Urinary bladder (tissue), 4 donors: ENCODE measurements around the gene NUDT12. TPM values are rescaled to one million over a fixed set of nuclear protein-coding genes. Genes with fewer than 3 reads are reported as not detected.

Experiments used
- DNase-seq: peaks from one replicate; pipeline ENCODE4 v3.0.0-alpha.2; 2015; ENCODE audit errors: extremely low spot score
- H3K27ac ChIP-seq: one replicate; pipeline ENCODE4 v1.5.1; 2013; ENCODE audit warnings: low read depth, mild to moderate bottlenecking, moderate library complexity
- H3K36me3 ChIP-seq: one replicate; pipeline ENCODE4 v1.6.1; 2013; ENCODE audit warnings: mild to moderate bottlenecking, moderate library complexity; ENCODE audit not compliant: insufficient read depth
- H3K4me1 ChIP-seq: one replicate; pipeline ENCODE4 v1.6.1; 2013; ENCODE audit warnings: mild to moderate bottlenecking, moderate library complexity; ENCODE audit not compliant: insufficient read depth
- H3K4me3 ChIP-seq: one replicate; pipeline ENCODE4 v1.5.1; 2013; ENCODE audit warnings: low read depth, low read length
- WGBS: extraction: QIAGEN DNeasy Blood & Tissue Kit; methylation state at CpG from one replicate; pipeline ENCODE4 v1.1.7; 2013; 5-methylcytosine and 5-hydroxymethylcytosine counted together
- polyA plus RNA-seq: library from polyadenylated mRNA; stranded (reverse); fragments of 200-250 nt; gene quantifications from one replicate; pipeline ENCODE4 v1.2.3, GENCODE V29; 2013
- total RNA-seq: library from RNA; depleted of rRNA; stranded (reverse); fragments of >200 nt; gene quantifications from one replicate; pipeline ENCODE4 v1.2.3, GENCODE V29; 2014
- donor health status: healthy with polysubstance abuse.
- donor health status: healthy.

Gene NUDT12
- total RNA-seq = 32.1 TPM
- polyA plus RNA-seq = 8.2 TPM

- H3K4me1 ChIP-seq = no peaks in the 10 kb centered on the region
These were observed at the start of gene NUDT12 for GRCh38 chr5:103562453-103563157. NUDT12 (minus strand) TSS chr5:103562789; CDS start chr5:103560248, 2,541 bp downstream.

GRCh38 chr5:103607346-103607745 lies 44.8 kb upstream of the NUDT12 start:
- Histone ChIP-seq H3K4me3 (no peak overlapping the region), H3K4me1 (no peaks in the 10 kb centered on the region), H3K36me3 (no peaks in the 10 kb centered on the region), H3K27ac (no peak overlapping the region)
- DNase-seq = no peak

More at GRCh38 chr5:103562453-103563157, at the start of gene NUDT12:
- peak; percentile 56 for DNase-seq
- peak within 1 kb of the TSS; percentile 90 for H3K27ac ChIP-seq
- peaks cover 1% of the 10 kb centered on the region for H3K36me3 ChIP-seq
- H3K4me3 ChIP-seq = peak within 1 kb of the TSS; percentile 56
- WGBS = 13% methylated on average over 37 of the region's 37 CpGs

- WGBS = 80% methylated on average over 2 of the region's 2 CpGs
- Histone ChIP-seq H3K27ac (no peak overlapping the region), H3K4me1 (no peaks in the 10 kb centered on the region), H3K36me3 (no peaks in the 10 kb centered on the region), H3K4me3 (no peak overlapping the region)
- no peak for DNase-seq
These were observed 42.7 kb upstream of the NUDT12 start for GRCh38 chr5:103605277-103605676.

- Histone ChIP-seq H3K36me3 (no peaks in the 10 kb centered on the region), H3K27ac (no peak overlapping the region), H3K4me3 (no peak overlapping the region), H3K4me1 (no peaks in the 10 kb centered on the region)
- no peak for DNase-seq
These were observed 39.8 kb upstream of the NUDT12 start for GRCh38 chr5:103602438-103602837.

GRCh38 chr5:103601314-103601713 lies 38.7 kb upstream of the NUDT12 start:
- Histone ChIP-seq H3K27ac (no peak overlapping the region), H3K36me3 (no peaks in the 10 kb centered on the region), H3K4me1 (no peaks in the 10 kb centered on the region), H3K4me3 (no peak overlapping the region)
- 90% methylated on average over 3 of the region's 3 CpGs for WGBS
- no peak for DNase-seq

GRCh38 chr5:103600086-103600485 lies 37.5 kb upstream of the NUDT12 start:
- H3K4me1 ChIP-seq = no peaks in the 10 kb centered on the region
- 46% methylated on average over 1 of the region's 1 CpG for WGBS
- H3K36me3 ChIP-seq = no peaks in the 10 kb centered on the region
- H3K27ac ChIP-seq = no peak overlapping the region
- DNase-seq = no peak
- no peak overlapping the region for H3K4me3 ChIP-seq

GRCh38 chr5:103598997-103599566 lies 36.5 kb upstream of the NUDT12 start:
- Histone ChIP-seq H3K36me3 (no peaks in the 10 kb centered on the region), H3K4me3 (no peak overlapping the region), H3K27ac (no peak overlapping the region), H3K4me1 (no peaks in the 10 kb centered on the region)
- WGBS = 77% methylated on average over 3 of the region's 3 CpGs
- no peak for DNase-seq

GRCh38 chr5:103590221-103590620 lies 27.6 kb upstream of the NUDT12 start:
- no peak for DNase-seq
- Histone ChIP-seq H3K4me1 (no peaks in the 10 kb centered on the region), H3K27ac (no peak overlapping the region), H3K4me3 (no peak overlapping the region), H3K36me3 (no peaks in the 10 kb centered on the region)
- WGBS = 89% methylated on average over 3 of the region's 3 CpGs

GRCh38 chr5:103589776-103590175 lies 27.2 kb upstream of the NUDT12 start:
- DNase-seq = no peak
- Histone ChIP-seq H3K36me3 (no peaks in the 10 kb centered on the region), H3K27ac (no peak overlapping the region), H3K4me3 (no peak overlapping the region), H3K4me1 (no peaks in the 10 kb centered on the region)
- WGBS = 82% methylated on average over 3 of the region's 3 CpGs

- DNase-seq = no peak
- no peak overlapping the region for H3K27ac ChIP-seq
- H3K4me3 ChIP-seq = no peak overlapping the region
- H3K36me3 ChIP-seq = no peaks in the 10 kb centered on the region
- H3K4me1 ChIP-seq = no peaks in the 10 kb centered on the region
- 72% methylated on average over 3 of the region's 3 CpGs for WGBS
These were observed 26.8 kb upstream of the NUDT12 start for GRCh38 chr5:103589357-103589756.

- H3K27ac ChIP-seq = no peak overlapping the region
- peak; percentile 18 for DNase-seq
- 23% methylated on average over 2 of the region's 2 CpGs for WGBS
These were observed 24.7 kb upstream of the NUDT12 start for GRCh38 chr5:103587185-103587748.

GRCh38 chr5:103582364-103582763 lies 19.8 kb upstream of the NUDT12 start:
- no peaks in the 10 kb centered on the region for H3K36me3 ChIP-seq
- H3K4me3 ChIP-seq = no peak overlapping the region
- no peaks in the 10 kb centered on the region for H3K4me1 ChIP-seq
- H3K27ac ChIP-seq = no peak overlapping the region
- WGBS = 22% methylated on average over 2 of the region's 2 CpGs
- DNase-seq = no peak

More at GRCh38 chr5:103587185-103587748, 24.7 kb upstream of the NUDT12 start:
- H3K36me3 ChIP-seq = no peaks in the 10 kb centered on the region
- no peaks in the 10 kb centered on the region for H3K4me1 ChIP-seq
- no peak overlapping the region for H3K4me3 ChIP-seq

GRCh38 chr5:103573411-103573810 lies 10.8 kb upstream of the NUDT12 start:
- no peak overlapping the region for H3K27ac ChIP-seq
- WGBS = 71% methylated on average over 3 of the region's 3 CpGs
- no peaks in the 10 kb centered on the region for H3K36me3 ChIP-seq
- H3K4me3 ChIP-seq = no peak overlapping the region
- H3K4me1 ChIP-seq = no peaks in the 10 kb centered on the region
- DNase-seq = no peak

- WGBS = 66% methylated on average over 5 of the region's 5 CpGs
- Histone ChIP-seq H3K4me3 (no peak overlapping the region), H3K36me3 (no peaks in the 10 kb centered on the region), H3K4me1 (no peaks in the 10 kb centered on the region), H3K27ac (no peak overlapping the region)
- DNase-seq = no peak
These were observed 9.9 kb upstream of the NUDT12 start for GRCh38 chr5:103572454-103572853.
